Heart left ventricle (tissue), 13 donors: Measurements from ENCODE around the gene LASP1.

Experiments used
- CTCF ChIP-seq, 12 donors: fragments of 200-600 bp; sonication (generic) in 4 of 12; IDR thresholded peaks; one replicate each; pipeline versions ENCODE4 v1.5.0 to v1.8.0; 2018 to 2022; ENCODE audit warnings: antibody characterized with exemption in 12 of 12, mild to moderate bottlenecking in 5 of 12
- POLR2A ChIP-seq, 2 donors: fragments of 450-650 bp; IDR thresholded peaks; one replicate each; pipeline ENCODE4 v1.6.1; 2017; ENCODE audit warnings: antibody characterized with exemption in 2 of 2, mild to moderate bottlenecking in 2 of 2, moderate library complexity in 2 of 2
- donor health status: ischemic (EF 13 %, LVEDD 7.1; RV severe dilation, severe dysfunction).
- donor health status: DM: no; HTN: yes; CAD: no.
- donor health status: DM: no; HTN: no; CAD: no.
- donor health status: ischemic (EF 25% LVEDD 6.9; RV normal size, moderate dysfunction).
- donor health status: ischemic (EF 25% LVEDD 5.7; RV mildly dilated, moderate dysfunction).
- donor health status: ischemic (EF 35%, LVEDD 5.7; RV mildly dilated, moderate dysfunction).
- donor health status: nonischemic (EF 11% LVEDD 7.7; RV severe dilation, severe dysfunction).
- donor health status: DM: yes; HTN: yes; CAD: no.
- donor health status: PGD.
- donor health status: ischemic (EF 29% LVEDD 5.4; RV normal size, mild dysfunction).
- donor health status: nonischemic (EF 23%, LVEDD 6.1; RV moderate dilation, normal function).

- TF ChIP-seq CTCF (IDR thresholded peaks at IDR 0.05) (no peak), POLR2A (IDR thresholded peaks at IDR 0.05) (no peak)
Measured at GRCh38 chr17:38914741-38915638, 45.1 kb downstream of the LASP1 start.
